ENCODE results near the gene ARHGEF28.

- no peak for TF ChIP-seq CTCF (IDR thresholded peaks at IDR 0.05)
- TF ChIP-seq POLR2A (IDR thresholded peaks at IDR 0.05; ENCODE audit: low read depth): no peak
- no peak for TF ChIP-seq EP300 (IDR thresholded peaks at IDR 0.05)
- TF ChIP-seq POLR2AphosphoS5 (IDR thresholded peaks at IDR 0.05): no peak
Measured at GRCh38 chr5:73647721-73648120, 21.7 kb downstream of the ARHGEF28 start.
